SIG-M5 treated with dmso at 0.1 percent for 504 hours (cell line): ENCODE measurements around the gene TAF4.
"Not testable (repeated sequence)": the region's sequence is repeated elsewhere in the genome, so short reads cannot be mapped to it uniquely, and the experiment has no call there.

Experiments used
- DNase-seq: peaks from one replicate; lab custom pipeline; 2025; ENCODE audit not compliant: unreplicated experiment; lab: John Stamatoyannopoulos, UW

The TAF4 gene

GRCh38 chr20:62065674-62066338, at the start of gene TAF4:
Gene TAF4 (minus strand): TSS chr20:62065881. CDS start chr20:62065810, 71 bp downstream.
- DNase-seq, result peak; percentile 65

GRCh38 chr20:62114894-62115293, 49.2 kb upstream of the TAF4 start:
- DNase-seq, result no peak

GRCh38 chr20:62112368-62112767, 46.7 kb upstream of the TAF4 start:
- DNase-seq, result no peak

GRCh38 chr20:62111148-62111547, 45.5 kb upstream of the TAF4 start:
- no peak for DNase-seq

- no peak for DNase-seq
Observed at GRCh38 chr20:62105592-62105991, 39.9 kb upstream of the TAF4 start.

- no peak for DNase-seq
Observed at GRCh38 chr20:62104791-62105345, 39.2 kb upstream of the TAF4 start.

- DNase-seq, result no peak
Observed at GRCh38 chr20:62104234-62104789, 38.6 kb upstream of the TAF4 start.

GRCh38 chr20:62103508-62104233, 38.0 kb upstream of the TAF4 start:
- no peak for DNase-seq

GRCh38 chr20:62101078-62101477, 35.4 kb upstream of the TAF4 start:
- DNase-seq, result no peak

GRCh38 chr20:62097881-62098407, 32.3 kb upstream of the TAF4 start:
- no peak for DNase-seq

GRCh38 chr20:62096421-62097380, 31.0 kb upstream of the TAF4 start:
- no peak for DNase-seq

GRCh38 chr20:62089393-62089792, 23.7 kb upstream of the TAF4 start:
- no peak for DNase-seq

- DNase-seq, result peak; percentile 83
Observed at GRCh38 chr20:62088258-62089127, 22.8 kb upstream of the TAF4 start.

- no peak for DNase-seq
Observed at GRCh38 chr20:62087632-62088031, 22.0 kb upstream of the TAF4 start.

GRCh38 chr20:62087227-62087626, 21.5 kb upstream of the TAF4 start:
- DNase-seq, result no peak

GRCh38 chr20:62085206-62085605, 19.5 kb upstream of the TAF4 start:
- no peak for DNase-seq

GRCh38 chr20:62084224-62084623, 18.5 kb upstream of the TAF4 start:
- not testable (repeated sequence) for DNase-seq

GRCh38 chr20:62083312-62083711, 17.6 kb upstream of the TAF4 start:
- DNase-seq, result no peak

GRCh38 chr20:62080249-62080990, 14.7 kb upstream of the TAF4 start:
- no peak for DNase-seq
